OCI-LY3 (cell line): ENCODE measurements around the gene CYTH1.

Experiments
- CTCF ChIP-seq: fragments of 200-600, 300-600 bp; sonication (generic); IDR thresholded peaks from 2 replicates; pipeline ENCODE4 v1.5.1; 2014; ENCODE audit warnings: antibody characterized with exemption, low read length, low read depth
- EZH2phosphoT487 ChIP-seq: fragments of 200-600 bp; shearing (Covaris generic); IDR thresholded peaks from 2 replicates; pipeline ENCODE4 v1.6.1; 2018; ENCODE audit warnings: antibody characterized with exemption, mixed run types, low read depth

DNA sequence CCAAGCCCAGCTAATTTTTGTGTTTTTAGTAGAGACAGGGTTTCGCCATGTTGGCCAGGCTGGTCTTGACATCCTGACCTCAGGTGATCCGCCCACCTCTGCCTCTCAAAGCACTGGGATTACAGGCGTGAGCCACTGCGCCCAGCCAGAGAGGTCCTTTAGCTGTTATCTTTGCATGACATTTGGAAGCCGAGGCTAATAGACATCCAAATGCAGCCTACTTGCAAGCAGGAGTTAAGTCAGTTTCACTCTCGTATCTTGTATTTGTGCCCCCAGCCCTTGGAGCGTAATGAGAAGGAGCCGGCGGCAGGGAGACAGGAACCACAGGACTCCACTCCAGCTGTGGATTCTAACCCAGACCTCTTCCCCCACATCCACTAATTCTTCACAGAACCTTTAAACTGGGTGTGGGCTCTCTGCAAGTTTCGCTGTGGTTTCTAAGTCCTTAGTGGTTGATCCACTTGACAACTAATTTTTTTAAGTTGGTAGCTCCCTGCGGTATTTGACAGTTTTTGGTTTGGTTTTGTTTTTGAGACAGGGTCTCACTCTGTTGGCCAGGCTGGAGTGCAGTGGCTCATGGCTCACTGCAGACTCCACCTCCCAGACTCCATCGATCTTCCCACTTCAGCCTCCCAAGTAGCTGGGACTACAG lies 3.1 kb upstream of the CYTH1 start:
- TF ChIP-seq CTCF (no peak), EZH2phosphoT487 (no peak)
